ENCODE measurements around the gene COL5A1.

DNA sequence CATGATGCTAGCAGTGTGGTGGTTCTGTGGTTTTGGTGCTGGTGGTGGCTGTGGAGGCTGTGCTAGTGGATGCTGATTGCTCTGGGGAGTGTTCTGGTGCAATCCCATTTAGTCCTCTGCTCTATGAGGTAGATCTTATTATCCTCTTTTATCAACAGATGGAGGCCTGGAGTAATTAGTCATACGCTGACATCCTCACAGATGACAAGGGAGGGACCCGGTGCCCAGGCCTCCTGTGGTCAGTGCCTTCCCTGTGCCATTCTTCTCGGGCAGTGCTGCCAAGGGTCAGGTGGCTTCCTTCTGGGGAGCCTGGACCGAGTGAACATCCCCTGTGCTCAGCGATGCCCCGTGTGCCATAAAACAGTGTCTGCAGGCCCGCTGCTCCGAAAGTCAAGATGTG, 74.5 kb downstream of the COL5A1 start:
- TF ChIP-seq POLR2AphosphoS5 (IDR thresholded peaks at IDR 0.05; ENCODE audit: borderline replicate concordance, low read depth, low read length) (no peak), EZH2 (IDR thresholded peaks at IDR 0.05) (no peak), FOXP2 (optimal IDR thresholded peaks at IDR 0.05; ENCODE audit: control extremely low read depth, extremely low read length, insufficient read depth) (no peak)

Measured in SK-N-MC (cell line).